DMS153 (cell line): ENCODE measurements around the gene ABCA5.

Experiments
- DNase-seq: peaks from one replicate; lab custom pipeline; 2025; lab: John Stamatoyannopoulos, UW

ABCA5 gene, protein sequence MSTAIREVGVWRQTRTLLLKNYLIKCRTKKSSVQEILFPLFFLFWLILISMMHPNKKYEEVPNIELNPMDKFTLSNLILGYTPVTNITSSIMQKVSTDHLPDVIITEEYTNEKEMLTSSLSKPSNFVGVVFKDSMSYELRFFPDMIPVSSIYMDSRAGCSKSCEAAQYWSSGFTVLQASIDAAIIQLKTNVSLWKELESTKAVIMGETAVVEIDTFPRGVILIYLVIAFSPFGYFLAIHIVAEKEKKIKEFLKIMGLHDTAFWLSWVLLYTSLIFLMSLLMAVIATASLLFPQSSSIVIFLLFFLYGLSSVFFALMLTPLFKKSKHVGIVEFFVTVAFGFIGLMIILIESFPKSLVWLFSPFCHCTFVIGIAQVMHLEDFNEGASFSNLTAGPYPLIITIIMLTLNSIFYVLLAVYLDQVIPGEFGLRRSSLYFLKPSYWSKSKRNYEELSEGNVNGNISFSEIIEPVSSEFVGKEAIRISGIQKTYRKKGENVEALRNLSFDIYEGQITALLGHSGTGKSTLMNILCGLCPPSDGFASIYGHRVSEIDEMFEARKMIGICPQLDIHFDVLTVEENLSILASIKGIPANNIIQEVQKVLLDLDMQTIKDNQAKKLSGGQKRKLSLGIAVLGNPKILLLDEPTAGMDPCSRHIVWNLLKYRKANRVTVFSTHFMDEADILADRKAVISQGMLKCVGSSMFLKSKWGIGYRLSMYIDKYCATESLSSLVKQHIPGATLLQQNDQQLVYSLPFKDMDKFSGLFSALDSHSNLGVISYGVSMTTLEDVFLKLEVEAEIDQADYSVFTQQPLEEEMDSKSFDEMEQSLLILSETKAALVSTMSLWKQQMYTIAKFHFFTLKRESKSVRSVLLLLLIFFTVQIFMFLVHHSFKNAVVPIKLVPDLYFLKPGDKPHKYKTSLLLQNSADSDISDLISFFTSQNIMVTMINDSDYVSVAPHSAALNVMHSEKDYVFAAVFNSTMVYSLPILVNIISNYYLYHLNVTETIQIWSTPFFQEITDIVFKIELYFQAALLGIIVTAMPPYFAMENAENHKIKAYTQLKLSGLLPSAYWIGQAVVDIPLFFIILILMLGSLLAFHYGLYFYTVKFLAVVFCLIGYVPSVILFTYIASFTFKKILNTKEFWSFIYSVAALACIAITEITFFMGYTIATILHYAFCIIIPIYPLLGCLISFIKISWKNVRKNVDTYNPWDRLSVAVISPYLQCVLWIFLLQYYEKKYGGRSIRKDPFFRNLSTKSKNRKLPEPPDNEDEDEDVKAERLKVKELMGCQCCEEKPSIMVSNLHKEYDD (N-terminal part only)

DNA sequence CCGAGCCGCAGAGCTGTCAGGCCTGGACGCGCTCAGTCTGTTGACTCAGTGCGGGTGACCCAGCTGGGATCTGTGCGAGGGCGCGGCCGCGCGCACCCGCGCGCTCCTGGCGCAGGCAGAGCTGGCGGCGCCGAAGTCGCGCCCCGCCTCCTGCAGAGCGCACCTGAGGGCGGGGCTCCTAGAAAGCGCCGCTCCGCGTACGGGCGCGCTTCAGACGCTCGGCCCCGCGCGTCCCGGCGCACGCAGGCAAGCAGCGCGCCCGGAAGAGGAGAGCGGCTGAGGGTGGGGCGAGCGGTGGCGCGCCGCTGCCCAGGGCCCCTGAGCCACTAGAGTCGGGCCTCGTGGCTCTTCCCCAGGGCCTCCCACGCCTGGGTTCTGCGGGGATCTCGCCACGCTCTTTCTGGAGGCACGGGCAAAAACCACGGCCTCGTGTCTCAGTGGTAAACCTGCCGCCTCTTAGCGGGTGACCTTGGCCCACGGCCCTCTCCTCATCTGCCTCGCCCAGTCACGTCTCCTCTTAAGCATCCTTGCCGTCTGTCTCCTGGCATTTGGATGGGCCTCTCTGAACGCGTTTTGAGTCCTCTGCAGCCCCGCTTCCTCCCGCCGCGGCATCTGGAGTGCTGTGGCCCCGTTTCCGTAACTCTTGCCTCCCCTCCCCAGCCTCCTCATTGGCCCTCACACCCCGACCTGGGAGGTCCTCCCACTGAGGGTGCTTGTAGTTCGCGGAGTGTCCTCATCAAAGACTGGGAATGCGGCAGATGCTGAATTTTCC lies at the start of gene ABCA5:
TSS of gene ABCA5 (minus strand) at position 74 of the 772 bp plus-strand sequence. CDS start 12,718 bp downstream, outside the sequence.
- peak; percentile 90 for DNase-seq

DNA sequence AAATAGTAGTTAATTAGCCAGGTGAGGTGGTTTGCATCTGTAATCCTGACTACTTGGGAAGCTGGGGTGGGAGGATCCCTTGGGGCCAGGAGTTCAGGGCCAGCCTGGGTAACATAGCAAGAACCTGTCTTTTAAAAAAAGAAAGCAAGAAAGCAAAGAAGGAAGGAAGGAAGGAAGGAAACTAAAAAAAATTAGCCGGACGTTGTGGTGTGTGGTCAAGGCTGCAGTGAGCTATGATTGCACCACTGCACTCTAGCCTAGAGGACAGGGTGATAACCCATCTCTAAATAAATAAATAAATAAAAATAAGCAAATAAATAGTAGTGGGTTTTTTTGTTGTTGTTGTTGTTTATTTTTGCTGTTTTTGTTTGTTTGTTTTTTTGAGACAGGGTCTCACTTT lies 48.3 kb upstream of the ABCA5 start:
- DNase-seq, result no peak

DNA sequence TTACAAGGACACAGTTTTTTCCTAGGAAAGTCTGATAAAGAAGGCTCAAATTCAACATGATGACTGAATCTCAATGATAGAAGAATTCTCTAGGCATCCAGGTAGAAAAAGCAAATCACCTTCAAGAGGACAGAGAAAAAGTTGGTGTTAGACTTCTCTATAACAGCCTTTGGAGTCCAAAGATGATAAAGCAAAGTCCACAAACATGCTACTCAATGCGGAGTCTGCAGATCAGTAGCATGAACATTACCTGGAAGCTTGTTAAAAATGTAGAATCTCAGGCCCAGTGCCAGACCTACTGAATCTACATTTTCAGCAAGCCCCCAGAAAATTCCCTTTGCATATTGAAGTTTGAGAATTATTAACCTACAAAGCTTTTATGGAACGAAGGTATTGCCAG lies 46.1 kb upstream of the ABCA5 start:
- DNase-seq, result no peak

DNA sequence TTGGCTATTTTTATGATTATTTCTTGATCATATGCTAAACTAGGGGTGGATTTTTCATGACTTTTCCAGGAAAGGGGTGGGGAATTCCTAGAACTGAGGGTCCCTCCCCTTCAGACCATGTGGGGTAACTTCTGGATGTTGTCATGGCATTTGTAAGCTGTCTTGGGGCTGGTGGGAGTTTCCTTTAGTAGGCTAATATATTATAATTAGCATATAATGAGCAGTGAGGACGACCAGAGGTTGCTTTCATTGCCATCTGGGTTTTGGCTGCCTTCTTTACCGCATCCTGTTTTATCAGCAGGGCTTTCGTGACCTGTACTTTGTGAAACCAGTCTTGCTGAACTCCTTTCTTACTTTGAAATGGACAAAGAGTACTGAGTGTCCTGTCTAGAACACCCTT lies 40.4 kb upstream of the ABCA5 start:
- DNase-seq, result no peak

DNA sequence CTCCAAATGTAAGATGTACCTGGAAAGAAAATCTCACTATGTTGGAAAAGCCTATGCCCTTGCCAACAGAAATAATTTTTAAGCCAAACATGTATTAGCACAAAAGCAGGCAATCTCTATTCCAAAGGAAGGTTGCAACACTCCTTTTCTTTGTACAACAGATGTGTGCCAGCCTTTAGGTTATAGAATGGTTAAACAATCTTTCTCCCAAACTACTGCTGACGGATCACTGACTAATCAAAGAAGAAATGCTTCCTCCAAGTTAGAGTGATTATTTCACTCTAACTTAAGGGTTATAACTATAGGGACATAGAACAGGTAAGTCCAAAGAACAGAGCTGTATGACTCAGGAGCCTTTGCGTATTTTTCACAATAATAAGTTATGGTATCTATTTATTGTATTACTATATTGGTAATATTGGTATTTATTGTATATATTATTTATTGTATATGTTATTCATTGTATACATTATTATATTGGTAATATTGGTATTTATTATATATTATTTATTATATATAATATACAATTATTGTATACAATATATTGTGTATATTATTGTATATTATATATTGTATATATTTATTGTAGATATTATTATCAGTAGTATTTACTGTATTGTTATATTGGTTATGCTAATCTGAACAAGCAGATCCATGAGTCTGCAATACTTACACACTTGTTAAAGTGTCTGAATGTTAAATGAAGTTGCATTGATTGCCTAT lies 36.7 kb upstream of the ABCA5 start:
- no peak for DNase-seq

DNA sequence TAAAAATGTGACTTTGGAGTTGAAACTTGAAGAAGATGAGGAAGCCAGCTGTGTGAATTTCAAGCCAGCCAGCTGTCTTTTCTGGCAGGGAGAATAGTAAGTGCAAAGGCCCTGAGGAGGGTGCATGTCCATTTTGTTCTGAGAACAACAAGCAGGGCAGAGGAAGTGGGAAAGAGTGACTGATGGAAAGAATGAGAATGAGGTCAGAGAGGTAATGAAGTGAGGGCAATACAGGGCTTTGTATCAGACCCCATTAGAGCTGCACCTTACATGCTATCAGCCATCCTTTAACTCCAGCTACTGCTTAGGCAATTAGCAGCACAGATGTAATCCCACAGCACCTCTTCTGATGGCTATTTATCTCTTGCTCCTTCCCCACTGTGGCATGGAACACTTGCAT lies 34.2 kb upstream of the ABCA5 start:
- no peak for DNase-seq

DNA sequence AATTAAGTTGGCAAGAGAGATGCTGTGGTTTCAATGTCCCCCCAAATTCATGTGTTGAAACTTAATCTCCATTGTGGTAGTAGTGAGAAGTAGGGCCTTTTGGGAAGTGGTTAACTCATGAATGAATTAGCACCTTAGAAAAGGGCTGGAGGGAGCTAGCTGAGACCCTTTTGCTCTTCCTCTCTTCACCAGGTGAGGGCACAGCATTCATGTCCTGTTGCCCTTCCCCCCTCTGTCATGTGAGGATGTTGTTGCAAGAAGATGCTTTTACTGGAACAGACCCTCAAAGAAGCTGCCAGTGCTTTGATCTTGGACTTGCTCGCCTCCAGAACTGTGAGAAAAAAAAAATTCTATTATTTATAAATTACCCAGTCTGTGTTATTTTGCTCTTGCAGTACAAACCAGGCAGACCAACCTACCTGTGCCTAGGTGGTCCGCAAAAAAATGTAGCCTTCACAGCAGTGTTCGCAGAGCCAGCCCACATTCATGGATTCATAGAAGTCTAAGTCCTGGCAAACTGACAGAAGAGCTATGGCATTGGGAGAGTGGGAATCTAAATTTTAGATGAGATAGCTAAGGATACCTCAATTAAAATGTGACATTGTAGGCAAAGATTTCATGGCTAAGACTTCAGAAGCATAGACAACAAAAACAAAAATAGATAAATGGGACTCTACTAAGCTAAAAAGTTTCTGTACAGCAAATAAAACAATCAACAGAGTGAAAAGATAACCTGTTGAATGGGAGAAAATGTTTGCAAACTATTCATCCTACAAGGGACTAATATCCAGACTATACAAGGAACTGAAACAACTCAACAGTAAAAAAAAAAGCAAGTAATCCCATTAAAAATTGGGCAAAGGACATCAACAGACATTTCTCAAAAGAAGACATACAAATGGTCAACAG lies 32.0 kb upstream of the ABCA5 start:
- no peak for DNase-seq

DNA sequence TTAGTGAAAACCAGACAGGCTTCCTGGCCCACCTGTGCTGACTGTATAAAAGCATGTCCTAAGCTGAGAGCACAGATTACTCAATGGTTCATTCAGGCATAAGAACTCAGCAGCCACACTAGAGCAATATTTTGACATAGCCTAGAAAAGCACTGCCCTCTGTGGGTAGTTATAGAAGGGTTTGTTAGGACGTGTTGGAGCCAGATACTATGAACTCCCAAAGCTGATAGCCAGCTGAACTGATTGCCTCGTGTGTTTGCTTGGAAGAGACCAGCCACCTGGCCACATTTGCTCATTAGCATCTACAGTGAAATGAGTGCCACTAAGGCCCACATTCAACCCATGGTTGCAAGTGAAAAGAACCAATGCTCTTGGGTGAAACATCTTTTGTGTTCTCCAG lies 30.8 kb upstream of the ABCA5 start:
- no peak for DNase-seq

DNA sequence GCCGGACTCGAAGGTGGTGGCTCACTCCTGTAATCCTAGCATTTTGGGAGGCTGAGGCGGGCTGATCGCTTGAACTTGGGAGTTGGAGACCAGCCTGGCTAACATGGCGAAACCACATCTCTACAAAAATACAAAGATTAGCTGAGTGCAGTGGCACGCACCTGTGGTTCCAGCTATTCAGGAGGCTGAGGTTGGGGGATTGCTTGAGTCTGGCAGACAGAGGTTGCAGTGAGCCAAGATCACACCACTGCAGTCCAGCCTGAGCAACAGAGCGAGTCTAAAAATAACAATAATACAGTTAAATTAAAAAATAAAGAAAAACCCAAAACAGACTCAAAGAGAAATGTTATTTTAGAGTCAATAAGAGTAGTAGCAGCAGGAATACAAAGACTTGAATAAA lies 29.7 kb upstream of the ABCA5 start:
- DNase-seq, result no peak

DNA sequence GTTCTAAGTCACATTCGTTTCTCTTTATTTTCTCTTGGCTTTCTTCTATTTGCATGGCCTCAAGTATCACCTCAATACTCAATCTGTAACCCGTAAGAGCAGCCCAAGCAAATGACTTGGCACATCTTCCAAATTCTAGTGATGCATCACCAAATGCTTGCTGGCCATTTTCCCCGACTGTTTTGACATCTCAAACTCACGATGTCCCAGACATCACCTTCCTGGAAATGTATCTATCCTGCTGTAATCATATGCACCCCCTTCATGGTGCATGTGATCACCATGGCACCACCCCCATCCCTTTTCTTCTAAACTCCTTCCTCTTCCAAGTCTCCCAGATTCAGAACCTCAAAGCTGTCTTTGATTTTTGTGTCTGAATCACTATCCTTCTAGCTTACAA lies 24.0 kb upstream of the ABCA5 start:
- DNase-seq, result no peak

DNA sequence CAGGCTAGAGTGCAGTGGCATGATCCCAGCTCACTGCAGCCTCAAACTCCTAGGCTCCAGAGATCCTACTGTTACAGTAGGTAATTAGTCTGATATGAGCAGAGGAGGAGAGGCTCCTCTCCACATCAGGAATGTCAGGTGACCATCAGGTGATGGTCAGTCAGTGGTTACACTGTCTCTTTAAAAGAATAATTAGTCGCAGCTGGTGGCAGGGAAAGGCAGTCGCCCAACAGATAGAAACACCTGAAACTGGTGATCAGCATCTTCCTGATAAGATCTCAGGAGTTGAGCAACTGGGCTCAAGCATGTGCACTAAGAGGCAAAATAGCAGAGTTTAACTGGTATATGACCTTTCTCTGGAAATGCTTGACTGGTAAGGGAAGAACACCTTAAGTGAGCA lies 21.5 kb upstream of the ABCA5 start:
- no peak for DNase-seq

DNA sequence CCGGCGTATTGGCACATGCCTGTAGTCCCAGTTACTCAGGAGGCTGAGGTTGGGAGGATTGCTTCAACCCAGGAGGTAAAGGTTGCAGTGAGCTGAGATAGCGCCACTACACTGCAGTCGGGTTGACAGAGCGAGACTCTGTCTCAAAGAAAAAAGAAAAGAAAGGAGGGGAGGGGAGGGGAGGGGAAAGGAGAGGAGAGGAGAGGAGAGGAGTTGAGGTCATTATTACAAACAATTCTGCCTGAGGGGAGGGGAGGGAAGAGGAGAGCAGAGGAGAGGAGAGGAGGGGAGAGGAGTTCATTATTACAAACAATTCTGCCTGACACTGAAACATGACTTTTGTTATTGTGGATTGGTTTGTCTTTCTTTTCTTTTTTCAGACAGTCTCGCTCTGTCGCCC lies 19.8 kb upstream of the ABCA5 start:
- DNase-seq, result no peak

DNA sequence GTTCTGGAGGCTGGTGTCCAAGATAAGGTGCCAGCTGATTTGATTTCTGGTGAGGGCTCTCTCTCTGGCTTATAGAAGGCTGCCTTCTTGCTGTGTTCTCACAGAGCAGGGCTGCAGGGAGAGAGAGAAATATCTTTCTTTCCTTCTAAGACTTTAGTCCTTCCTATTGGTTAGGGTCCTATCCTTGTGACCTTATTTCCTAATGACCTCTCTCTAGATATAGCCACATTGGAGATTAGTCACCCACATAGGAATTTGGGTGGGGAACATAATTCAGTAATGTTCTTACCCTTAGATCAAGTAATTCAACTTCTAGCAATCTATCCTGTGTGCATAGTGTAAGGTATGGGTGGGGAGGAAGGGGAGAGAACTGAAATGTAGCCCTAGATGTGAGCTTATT lies 18.0 kb upstream of the ABCA5 start:
- no peak for DNase-seq

DNA sequence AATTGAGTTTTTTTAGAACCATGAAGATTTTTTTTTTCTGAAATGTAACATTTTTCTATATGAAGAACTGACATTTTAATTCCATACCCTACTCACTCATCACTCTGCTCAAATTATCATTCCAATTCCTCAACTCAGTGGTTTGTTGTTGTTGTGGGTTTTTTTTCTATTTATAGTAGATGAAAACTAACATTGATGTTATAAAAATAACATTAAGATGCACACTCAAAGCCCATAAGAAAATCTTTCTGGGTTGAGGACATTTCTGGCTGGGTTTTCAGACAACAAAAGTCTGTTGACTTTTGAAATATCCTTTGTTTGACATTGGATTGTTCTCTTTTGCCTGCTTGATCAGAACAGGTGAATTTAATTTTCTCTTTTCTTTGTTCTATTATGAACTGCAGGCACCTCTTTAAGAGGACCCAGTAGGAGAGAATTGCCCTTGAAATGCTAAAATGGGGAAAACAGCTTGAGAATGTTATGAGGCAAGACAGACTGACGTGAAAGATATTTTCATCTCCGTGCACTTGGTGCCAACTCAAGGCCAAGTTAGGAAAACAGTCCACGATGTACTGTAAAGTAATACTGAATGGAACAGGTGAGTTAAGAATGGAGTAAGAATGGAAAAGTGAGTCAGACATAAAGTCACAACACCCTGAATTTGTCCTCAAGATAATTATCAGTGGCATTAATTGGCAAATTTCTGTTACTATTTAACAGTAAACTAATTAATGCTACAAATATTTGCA lies 16.1 kb upstream of the ABCA5 start:
- DNase-seq, result no peak

DNA sequence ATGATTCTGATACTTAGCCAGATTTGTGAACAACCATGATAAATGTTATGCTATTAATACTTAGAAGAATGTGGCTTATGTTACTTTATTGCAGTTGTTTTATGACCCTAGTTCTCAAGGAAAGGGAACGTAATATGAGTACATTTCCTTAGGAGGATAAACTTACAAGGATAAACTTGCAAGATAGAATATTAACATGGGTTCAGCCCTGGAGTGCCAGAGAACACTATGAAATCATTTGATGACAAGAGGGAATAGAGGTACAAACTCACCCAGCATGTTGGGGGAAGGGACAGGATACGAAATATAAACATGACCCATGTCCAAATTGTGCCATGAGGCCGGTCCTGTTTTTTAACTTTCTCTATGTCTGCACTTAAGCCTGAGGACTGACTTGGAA lies 13.0 kb upstream of the ABCA5 start:
- no peak for DNase-seq

DNA sequence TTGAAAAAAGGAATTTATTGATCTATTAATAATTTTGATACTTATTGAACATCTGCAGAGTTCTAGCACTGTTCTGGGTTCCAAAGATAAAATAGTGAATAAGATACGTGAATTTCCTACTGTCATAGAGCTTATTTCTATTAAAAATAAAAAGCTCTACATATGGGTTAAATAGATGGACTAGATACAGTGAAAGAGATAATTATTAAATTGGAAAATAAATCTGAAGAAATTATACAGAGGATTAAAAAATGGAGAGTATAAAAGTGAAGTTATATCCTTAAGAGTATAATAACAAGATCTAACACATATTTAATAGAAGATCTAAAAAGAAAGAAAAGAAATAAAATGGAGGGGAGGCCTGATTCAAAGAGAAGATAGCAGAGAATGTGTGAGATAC lies 10.1 kb upstream of the ABCA5 start:
- DNase-seq, result no peak

DNA sequence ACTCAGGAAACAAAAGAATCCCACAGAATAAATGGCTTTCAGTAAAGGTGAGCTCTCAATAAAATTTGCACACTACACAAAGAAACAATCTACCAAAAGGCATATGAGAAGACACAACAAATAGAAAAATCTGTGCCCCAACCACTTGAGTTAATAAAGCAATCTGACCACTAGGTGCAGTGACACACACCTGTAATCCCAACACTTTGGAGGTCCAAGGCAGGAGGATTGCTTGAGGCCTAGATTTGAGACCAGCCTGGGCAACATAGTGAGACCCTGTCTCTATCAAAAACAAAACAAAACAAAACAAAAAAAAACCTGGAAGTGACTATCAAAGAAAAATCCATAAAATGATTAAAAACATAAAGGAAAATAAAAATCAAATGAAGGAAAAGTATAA lies 9.6 kb upstream of the ABCA5 start:
- DNase-seq, result no peak

DNA sequence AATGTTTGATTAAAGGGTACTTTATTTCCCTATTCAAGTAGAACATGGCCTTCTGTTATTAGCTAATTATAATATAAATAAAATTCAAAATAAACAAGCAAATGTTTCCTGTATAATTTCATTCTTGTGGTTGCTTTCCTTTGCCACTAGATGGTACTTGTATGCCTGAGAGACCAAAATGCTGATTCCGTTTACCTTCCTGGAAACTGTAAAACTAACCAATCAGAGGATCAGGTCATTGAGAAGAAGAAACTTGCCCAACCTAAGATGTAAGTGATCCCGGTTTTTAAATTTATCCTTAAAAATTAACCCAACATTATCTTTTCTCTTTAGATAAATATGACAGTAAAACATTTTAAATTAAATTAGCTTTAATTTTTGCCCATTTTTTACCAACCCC lies 8.1 kb upstream of the ABCA5 start:
- no peak for DNase-seq

DNA sequence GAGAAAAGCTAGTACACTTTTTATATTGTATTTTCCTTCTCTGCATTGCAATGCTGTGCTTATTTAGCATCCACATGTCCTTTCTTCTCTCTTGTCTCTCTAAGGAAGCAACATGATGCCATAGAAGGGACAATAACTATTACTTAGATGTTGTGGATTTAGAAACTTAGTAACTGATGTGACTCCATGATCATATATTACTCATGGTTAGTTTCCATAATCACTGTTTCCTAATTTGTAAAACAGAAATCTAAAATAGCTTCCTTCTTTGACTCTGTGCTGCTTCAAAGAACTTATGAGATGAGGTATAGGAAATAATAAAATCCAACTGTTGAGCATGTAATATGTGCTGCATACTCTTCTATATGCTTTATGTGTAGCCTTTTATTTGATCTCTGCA lies 6.6 kb upstream of the ABCA5 start:
- no peak for DNase-seq
